T1000 (cell line): Measurements from ENCODE around the gene DACT2.

Source experiments
- DNase-seq: peaks from one replicate; lab custom pipeline; 2025; ENCODE audit warnings: mixed read lengths; lab: John Stamatoyannopoulos, UW

Gene DACT2

DNA sequence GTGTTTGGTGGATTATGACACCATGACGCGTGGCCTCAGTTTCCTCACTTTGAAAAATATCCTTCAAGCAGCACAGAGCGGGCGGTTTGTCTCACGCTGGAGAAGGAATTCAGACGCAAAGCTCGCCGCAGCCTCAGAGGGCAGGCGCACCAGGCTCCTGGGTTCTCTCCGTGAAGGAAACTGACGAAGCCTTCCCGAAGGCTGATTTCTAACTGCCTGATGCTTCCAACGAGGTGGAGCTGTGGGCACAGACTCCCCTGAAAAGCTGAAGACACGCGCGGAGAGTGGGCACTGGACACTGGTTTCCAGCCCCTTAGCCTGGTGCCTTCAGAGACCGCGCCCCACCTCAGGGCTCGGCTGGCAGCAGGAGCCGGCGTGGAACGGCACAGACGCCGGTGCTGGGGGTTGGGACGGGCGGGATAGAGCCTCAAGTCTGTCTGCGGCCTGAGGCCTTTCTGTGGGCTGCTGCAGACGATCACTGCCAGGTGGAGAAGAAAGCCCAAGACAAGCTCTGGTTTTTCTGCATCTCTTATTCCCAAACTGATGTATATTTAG lies 56.1 kb downstream of the DACT2 start:
- DNase-seq, result no peak

DNA sequence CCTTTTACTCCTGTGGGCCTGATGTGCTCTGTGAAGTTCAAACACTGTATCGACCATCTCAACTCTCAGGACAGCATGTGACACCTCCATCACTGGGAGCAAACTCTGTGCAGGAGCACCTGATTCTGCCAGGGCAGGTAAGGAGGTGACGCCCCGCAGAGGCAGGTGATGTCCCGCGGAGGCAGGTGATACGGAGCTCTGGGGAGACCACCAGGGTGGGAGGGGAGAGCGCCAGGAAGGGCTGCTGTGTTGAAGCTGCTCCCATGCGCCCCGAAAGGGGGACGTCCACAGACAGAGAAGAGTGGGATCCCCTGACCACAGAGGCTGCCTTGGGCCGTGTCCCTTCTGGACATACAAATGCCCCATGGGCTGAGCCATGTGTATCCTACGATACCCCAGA lies 58.3 kb downstream of the DACT2 start:
- no peak for DNase-seq

GRCh38 chr6:168260420-168260987 lies 59.1 kb downstream of the DACT2 start:
- no peak for DNase-seq

DNA sequence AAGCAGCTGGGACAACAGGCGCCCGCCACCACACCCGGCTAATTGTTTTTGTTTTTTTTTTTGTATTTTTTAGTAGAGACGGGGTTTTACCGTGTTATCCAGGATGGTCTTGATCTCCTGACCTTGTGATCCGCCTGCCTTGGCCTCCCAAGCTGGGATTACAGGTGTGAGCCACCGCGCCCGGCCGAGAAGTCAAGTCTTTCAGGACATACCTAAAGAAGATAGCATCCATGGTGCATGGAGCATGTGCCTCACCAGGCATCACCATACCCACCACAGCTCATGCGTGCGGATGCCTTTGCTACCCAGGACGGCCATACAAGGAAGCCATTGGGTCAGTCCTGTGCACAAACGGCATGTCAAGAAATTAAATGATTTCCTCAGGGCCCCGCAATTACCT lies 60.8 kb downstream of the DACT2 start:
- DNase-seq, result no peak

DNA sequence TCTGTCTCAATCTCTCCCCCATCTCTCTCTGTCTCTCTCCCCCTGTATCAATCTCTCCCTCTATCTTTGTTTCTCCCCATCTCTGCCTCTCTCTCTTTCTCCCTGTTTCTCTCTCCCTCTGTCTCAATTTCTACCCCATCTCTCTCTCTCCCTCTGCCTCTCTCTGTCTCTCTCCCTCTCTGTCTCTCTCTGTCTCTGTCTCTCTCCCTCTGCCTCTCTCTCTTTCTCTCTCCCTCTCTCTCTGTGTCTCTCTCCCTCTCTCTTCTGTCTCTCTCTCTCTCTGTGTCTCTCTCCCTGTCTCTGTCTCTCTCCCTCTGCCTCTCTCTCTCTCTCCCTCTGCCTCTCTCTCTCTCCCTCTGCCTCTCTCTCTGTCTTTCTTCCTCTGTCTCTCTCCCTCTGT lies 62.6 kb downstream of the DACT2 start:
- no peak for DNase-seq
